SJSA1 (cell line): Measurements from ENCODE around the gene EIF3J. TPM values are rescaled to one million over a fixed set of nuclear protein-coding genes. Genes with fewer than 3 reads are reported as not detected.
A peak's percentile ranks its signal among the peaks of the same experiment; 100 is the strongest.
"Not testable (repeated sequence)": the region's sequence is repeated elsewhere in the genome, so short reads cannot be mapped to it uniquely, and the experiment has no call there.

Source experiments
- DNase-seq, 2 experiments: peaks; one replicate each; pipeline ENCODE4 v3.0.0-alpha.2; 2015 to 2020; ENCODE audit warnings: low spot score in 2 of 2, low read depth in 1 of 2
- H3K27ac ChIP-seq: fragments of 250-450 bp; sonication (Bioruptor Pico); 2 replicates; pipeline ENCODE4 v1.5.1; 2020; ENCODE audit warnings: mild to moderate bottlenecking, moderate library complexity
- H3K27me3 ChIP-seq: fragments of 250-450 bp; sonication (Bioruptor Pico); replicated peaks from 2 replicates; pipeline ENCODE4 v1.5.1; 2020; ENCODE audit warnings: mild to moderate bottlenecking, moderate library complexity
- H3K36me3 ChIP-seq: fragments of 250-450 bp; sonication (Bioruptor Pico); 2 replicates; pipeline ENCODE4 v1.5.1; 2020; ENCODE audit warnings: mild to moderate bottlenecking
- H3K4me1 ChIP-seq: fragments of 250-450 bp; sonication (Bioruptor Pico); replicated peaks from 2 replicates; pipeline ENCODE4 v1.6.1; 2021; ENCODE audit warnings: mild to moderate bottlenecking
- H3K4me3 ChIP-seq: fragments of 250-450 bp; sonication (Bioruptor Pico); 2 replicates; pipeline ENCODE4 v1.5.1; 2020; ENCODE audit warnings: mild to moderate bottlenecking
- H3K9me3 ChIP-seq: fragments of 250-450 bp; sonication (Bioruptor Pico); replicated peaks from 2 replicates; pipeline ENCODE4 v1.5.1; 2020; ENCODE audit warnings: mild to moderate bottlenecking
- total RNA-seq: library from RNA; depleted of rRNA; stranded (reverse); fragments of >200 nt; shearing (Covaris generic); gene quantifications from 2 replicates; pipeline ENCODE4 v1.2.3, GENCODE V29; 2014

EIF3J gene
- total RNA-seq, 1 experiment from 2014 or later = 66.4 TPM

- DNase-seq = no peak
- peaks cover 2% of the 10 kb centered on the region for H3K4me1 ChIP-seq
- H3K9me3 ChIP-seq = no peaks in the 10 kb centered on the region
- H3K27ac ChIP-seq = no peak overlapping the region
- H3K36me3 ChIP-seq = peaks cover 12% of the 10 kb centered on the region; the same call in 1 of the 2 replicates
- H3K27me3 ChIP-seq = no peaks in the 10 kb centered on the region
- H3K4me3 ChIP-seq = no peak overlapping the region
Observed at GRCh38 chr15:44530653-44531052, 6.3 kb upstream of the EIF3J start.

DNA sequence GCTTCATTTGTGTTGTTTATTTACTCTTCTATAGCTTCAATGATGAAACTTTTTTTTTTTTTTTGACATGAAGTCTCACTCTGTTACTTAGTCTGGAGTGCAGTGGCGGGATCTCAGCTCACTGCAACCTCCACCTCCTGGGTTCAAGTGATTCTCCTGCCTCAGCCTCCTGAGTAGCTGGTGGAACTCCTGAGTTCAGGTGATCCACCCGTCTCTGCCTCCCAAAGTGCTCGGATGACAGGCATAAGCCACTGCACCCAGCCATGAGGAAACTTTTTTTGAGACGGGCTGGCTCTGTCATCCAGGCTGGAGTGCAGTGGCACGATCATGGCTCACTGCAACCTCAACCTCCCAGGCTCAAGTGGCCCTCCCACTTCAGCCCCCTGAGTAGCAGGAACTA, 4.7 kb upstream of the EIF3J start:
- H3K4me3 ChIP-seq = not testable (repeated sequence)

GRCh38 chr15:44532689-44533088, 4.3 kb upstream of the EIF3J start:
- H3K4me1 ChIP-seq = peaks cover 5% of the 10 kb centered on the region
- H3K36me3 ChIP-seq = peaks cover 11% of the 10 kb centered on the region
- no peak for DNase-seq
- no peak overlapping the region for H3K27ac ChIP-seq
- H3K9me3 ChIP-seq = no peaks in the 10 kb centered on the region
- no peak overlapping the region for H3K4me3 ChIP-seq
- no peaks in the 10 kb centered on the region for H3K27me3 ChIP-seq

More for the DNA sequence above, 4.7 kb upstream of the EIF3J start:
- not testable (repeated sequence) for H3K4me1 ChIP-seq, H3K36me3 ChIP-seq, H3K27me3 ChIP-seq, H3K27ac ChIP-seq, H3K9me3 ChIP-seq, DNase-seq

GRCh38 chr15:44535092-44535491, 1.9 kb upstream of the EIF3J start:
- peaks cover 10% of the 10 kb centered on the region for H3K4me1 ChIP-seq
- H3K4me3 ChIP-seq = no peak overlapping the region
- no peaks in the 10 kb centered on the region for H3K9me3 ChIP-seq
- no peak overlapping the region for H3K27ac ChIP-seq
- H3K36me3 ChIP-seq = peaks cover 21% of the 10 kb centered on the region
- DNase-seq = no peak
- H3K27me3 ChIP-seq = no peaks in the 10 kb centered on the region

DNA sequence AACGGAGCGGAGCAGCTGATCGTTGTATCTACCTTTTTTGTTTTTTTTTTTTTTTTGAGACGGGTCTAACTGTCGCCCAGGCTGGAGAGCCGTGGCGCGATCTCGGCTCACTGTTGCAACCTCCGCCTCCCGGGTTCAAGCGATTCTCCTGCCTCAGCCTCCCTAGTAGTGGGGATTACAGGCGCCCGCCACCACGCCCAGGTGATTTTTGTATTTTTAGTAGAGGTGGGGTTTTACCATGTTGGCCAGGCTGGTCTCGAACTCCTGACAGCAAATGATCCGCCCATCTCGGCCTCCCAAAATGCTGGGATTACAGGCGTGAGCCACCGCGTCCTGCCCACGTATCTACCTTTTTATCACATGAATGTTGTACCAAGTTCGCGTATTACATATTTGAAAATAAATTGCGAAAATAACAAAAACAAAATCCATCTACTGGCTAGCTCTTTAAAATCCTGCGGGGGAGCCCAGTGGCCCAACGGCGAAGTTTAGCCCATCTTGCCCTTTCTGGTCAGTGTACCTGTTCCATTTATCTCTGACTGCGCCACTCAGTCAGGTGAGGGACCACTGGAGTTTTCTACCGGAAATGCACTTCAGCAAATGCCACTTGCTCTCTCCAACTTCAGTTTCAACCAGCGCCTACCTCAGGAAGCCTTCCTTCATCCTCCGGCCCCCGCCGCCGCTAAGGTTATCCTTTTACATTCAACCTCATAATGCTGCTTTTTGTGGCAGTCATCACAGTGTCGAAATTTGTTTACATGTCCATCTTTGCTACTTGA, 1.2 kb upstream of the EIF3J start:
- Histone ChIP-seq H3K36me3 (peaks cover 24% of the 10 kb centered on the region), H3K4me3 (peak overlapping the region; percentile 87), H3K27me3 (no peaks in the 10 kb centered on the region), H3K27ac (peak overlapping the region; percentile 75), H3K9me3 (no peaks in the 10 kb centered on the region), H3K4me1 (peaks cover 11% of the 10 kb centered on the region)
- DNase-seq = no peak

DNA sequence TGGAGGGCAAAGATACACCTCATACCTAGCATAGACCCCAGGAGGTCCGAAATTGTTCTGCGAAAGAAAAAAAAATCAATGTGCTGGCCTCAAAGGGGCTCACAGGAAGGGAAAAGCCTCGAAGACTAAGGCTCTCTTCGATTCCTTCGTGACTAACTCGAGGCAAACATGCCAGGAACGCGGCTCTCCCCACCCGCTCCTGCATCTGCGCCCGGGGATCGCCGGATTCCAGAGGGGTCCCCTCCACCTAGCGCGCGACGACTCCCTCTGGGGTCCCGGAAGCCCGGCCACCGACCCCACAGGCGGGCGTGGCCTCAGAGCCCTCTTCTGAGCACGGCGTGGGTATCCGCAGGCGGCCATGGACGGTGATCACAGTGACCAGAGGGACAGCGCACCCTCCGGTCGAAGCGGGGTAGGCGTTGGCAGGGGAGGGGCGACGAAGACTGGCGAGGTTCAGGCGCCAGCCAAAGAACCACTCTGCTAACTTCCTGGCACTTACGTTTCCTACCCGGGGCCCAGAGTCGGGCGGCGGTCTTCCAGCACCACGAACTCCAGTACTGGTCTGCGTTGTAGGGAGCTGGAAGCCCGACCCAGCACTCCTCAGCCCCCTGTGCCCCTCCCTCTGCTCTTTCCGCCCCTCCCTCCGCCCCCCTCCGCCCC, 515 bp upstream of the EIF3J start:
- no peaks in the 10 kb centered on the region for H3K27me3 ChIP-seq
- H3K36me3 ChIP-seq = peaks cover 31% of the 10 kb centered on the region
- DNase-seq = peak; percentile 91 to 97
- peaks cover 18% of the 10 kb centered on the region for H3K4me1 ChIP-seq
- H3K4me3 ChIP-seq = peak overlapping the region; percentile 87
- peak overlapping the region; percentile 75 for H3K27ac ChIP-seq
- H3K9me3 ChIP-seq = no peaks in the 10 kb centered on the region

DNA sequence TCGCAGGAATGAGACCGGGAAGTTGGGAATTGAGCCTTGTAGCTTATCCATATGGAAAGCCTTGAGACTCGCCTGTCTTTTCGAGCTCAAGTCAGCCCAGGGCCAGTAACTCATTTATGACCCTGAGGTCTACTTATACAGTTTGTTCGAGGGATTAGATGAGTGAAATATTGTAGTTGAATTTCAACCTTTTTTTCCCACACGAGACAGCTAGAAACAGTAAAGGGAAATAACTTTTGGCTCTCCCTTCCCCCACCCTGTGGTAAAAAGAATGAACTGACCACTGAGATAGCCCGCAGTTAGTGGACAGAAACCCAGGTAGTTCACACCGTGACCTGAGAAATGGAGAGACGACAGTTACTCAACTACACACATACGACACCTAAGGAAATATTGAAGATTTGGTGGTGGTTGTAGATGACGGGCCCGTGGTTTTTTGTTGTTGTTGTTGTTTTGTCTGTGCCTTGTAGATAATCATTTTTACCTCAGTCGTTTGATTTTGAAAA, 841 bp downstream of the EIF3J start:
- no peaks in the 10 kb centered on the region for H3K27me3 ChIP-seq
- H3K4me3 ChIP-seq = peak overlapping the region; percentile 87
- H3K9me3 ChIP-seq = no peaks in the 10 kb centered on the region
- H3K4me1 ChIP-seq = peaks cover 31% of the 10 kb centered on the region
- DNase-seq = peak in 1 of 2 experiments; percentile 65
- H3K27ac ChIP-seq = peak overlapping the region; percentile 88
- H3K36me3 ChIP-seq = peaks cover 39% of the 10 kb centered on the region

DNA sequence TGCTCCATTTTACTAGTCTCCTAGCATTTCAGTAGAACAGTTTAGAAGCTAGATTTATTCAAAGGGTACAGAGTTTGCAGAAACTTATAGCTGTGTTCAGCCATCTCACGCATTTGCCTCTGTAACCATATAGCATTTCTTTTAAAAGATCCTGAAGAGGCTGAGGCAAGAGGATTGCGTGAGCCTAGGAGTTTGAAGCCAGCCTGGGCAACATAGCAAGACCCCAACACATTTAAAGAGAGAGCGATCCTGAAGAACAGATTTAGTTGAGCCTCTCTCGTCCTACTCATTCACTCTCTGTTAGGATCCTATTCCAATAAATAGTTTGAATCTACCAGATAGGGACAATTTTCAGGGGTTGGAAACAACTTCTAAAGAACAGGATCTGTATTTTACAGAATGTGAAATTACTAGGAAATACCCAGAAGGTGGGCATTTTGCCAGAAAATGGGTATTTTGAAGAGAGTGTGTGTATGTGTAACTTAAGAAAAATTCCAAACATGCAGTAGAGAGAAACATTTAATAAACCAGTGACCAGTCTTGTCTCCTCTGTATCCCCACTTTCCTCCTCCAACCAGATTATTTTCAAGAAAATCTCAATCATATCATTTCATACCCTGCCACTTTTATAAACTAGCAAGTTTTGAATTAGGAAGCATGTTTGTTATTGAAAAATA, 4.5 kb downstream of the EIF3J start:
- no peaks in the 10 kb centered on the region for H3K27me3 ChIP-seq
- H3K27ac ChIP-seq = peak overlapping the region; percentile 54
- no peaks in the 10 kb centered on the region for H3K9me3 ChIP-seq
- no peak overlapping the region for H3K4me3 ChIP-seq
- H3K36me3 ChIP-seq = peaks cover 56% of the 10 kb centered on the region
- peaks cover 41% of the 10 kb centered on the region for H3K4me1 ChIP-seq
- peak; percentile 63 to 79 for DNase-seq

DNA sequence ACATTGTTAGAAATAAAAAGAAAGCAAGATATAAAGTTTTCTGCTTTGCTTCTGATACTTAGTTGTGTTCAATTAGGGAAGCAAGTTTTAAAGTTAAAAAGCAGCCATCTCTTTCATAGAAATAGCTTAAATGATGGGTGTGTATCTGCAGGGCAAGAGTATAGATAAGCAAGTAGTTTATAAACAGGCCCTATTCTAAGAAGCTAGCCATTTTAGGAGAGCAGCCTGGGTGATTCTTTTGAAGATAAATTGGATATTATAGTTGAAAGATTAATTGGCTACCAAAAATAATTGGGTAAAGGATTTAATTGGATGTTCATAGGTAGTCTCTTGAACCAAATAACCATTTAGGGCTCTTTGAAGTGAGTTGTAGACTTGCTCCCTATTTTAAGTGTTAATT, 5.6 kb downstream of the EIF3J start:
- DNase-seq = no peak
- H3K9me3 ChIP-seq = no peaks in the 10 kb centered on the region
- no peak overlapping the region for H3K4me3 ChIP-seq
- H3K27ac ChIP-seq = 0 out of 2 replicates have a peak overlapping the region, but pooled peaks have one; percentile 54
- peaks cover 42% of the 10 kb centered on the region for H3K4me1 ChIP-seq
- H3K36me3 ChIP-seq = peaks cover 51% of the 10 kb centered on the region
- no peaks in the 10 kb centered on the region for H3K27me3 ChIP-seq

GRCh38 chr15:44544745-44545144, 7.8 kb downstream of the EIF3J start:
- H3K4me3 ChIP-seq, DNase-seq, H3K9me3 ChIP-seq, H3K27ac ChIP-seq, H3K27me3 ChIP-seq: not testable (repeated sequence)
- Histone ChIP-seq H3K4me1 (peaks cover 37% of the 10 kb centered on the region), H3K36me3 (peaks cover 58% of the 10 kb centered on the region)

- no peaks in the 10 kb centered on the region for H3K9me3 ChIP-seq
- H3K36me3 ChIP-seq = peaks cover 58% of the 10 kb centered on the region
- peaks cover 31% of the 10 kb centered on the region for H3K4me1 ChIP-seq
- no peak overlapping the region for H3K27ac ChIP-seq
- DNase-seq = peak in 1 of 2 experiments; percentile 9
- no peak overlapping the region for H3K4me3 ChIP-seq
- H3K27me3 ChIP-seq = no peaks in the 10 kb centered on the region
Observed at GRCh38 chr15:44545913-44546802, 9.2 kb downstream of the EIF3J start.

- peaks cover 58% of the 10 kb centered on the region for H3K36me3 ChIP-seq
- not testable (repeated sequence) for H3K27ac ChIP-seq, H3K4me3 ChIP-seq, H3K4me1 ChIP-seq, H3K9me3 ChIP-seq, H3K27me3 ChIP-seq, DNase-seq
Observed at GRCh38 chr15:44549152-44549551, 12.2 kb downstream of the EIF3J start.

DNA sequence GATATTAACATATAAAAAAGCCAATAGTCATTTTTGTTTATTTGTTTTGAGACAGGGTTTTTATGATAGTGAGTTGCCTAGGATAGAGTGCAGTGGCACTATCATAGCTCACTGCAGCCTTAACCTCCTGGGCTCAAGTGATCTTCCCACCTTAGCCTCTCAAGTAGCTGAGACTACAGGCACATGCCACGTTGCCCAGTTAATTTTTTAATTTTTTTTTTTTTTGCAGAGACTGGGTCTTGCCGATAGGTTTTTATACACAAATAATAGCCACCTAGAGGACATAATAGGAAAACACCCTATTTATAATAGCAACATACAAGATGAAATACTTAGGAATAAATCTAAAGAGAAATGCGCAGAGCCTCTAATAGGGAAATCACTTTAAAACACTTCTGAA, 13.3 kb downstream of the EIF3J start:
- Histone ChIP-seq H3K4me1 (peaks cover 9% of the 10 kb centered on the region), H3K4me3 (no peak overlapping the region), H3K27ac (no peak overlapping the region), H3K27me3 (no peaks in the 10 kb centered on the region), H3K36me3 (peaks cover 66% of the 10 kb centered on the region), H3K9me3 (no peaks in the 10 kb centered on the region)
- DNase-seq = no peak
